ENCODE measurements around the gene DMAC2.
"Not testable (repeated sequence)": the region's sequence is repeated elsewhere in the genome, so short reads cannot be mapped to it uniquely, and the experiment has no call there.

DMAC2 gene

GRCh38 chr19:41391618-41392017, 48.1 kb downstream of the DMAC2 start:
- peaks cover 17% of the 10 kb centered on the region for H3K4me1 ChIP-seq (ENCODE audit: insufficient read depth, low read length, severe bottlenecking)
- H3K9me3 ChIP-seq (ENCODE audit: low read length) = no peaks in the 10 kb centered on the region
- H3K4me3 ChIP-seq (ENCODE audit: low read depth, low read length, poor library complexity, severe bottlenecking) = no peak overlapping the region
- H4K20me1 ChIP-seq (ENCODE audit: insufficient read depth, low read length) = no peaks in the 10 kb centered on the region
- no peaks in the 10 kb centered on the region for H3K27me3 ChIP-seq (ENCODE audit: insufficient read depth, low read length)
- no peak overlapping the region for H3K4me2 ChIP-seq (ENCODE audit: low read length)
- H3K27ac ChIP-seq (ENCODE audit: low read depth, low read length, poor library complexity, severe bottlenecking) = no peak overlapping the region
- H3K36me3 ChIP-seq (ENCODE audit: insufficient read depth, low read length) = peaks cover 54% of the 10 kb centered on the region
- H2AFZ ChIP-seq (ENCODE audit: low read length) = no peak overlapping the region
- no peak overlapping the region for H3K9ac ChIP-seq (ENCODE audit: low read length)
- TF ChIP-seq EZH2 (IDR thresholded peaks at IDR 0.05; ENCODE audit: borderline replicate concordance, low read length) (no peak), CTCF (IDR thresholded peaks at IDR 0.05; ENCODE audit: low read length) (no peak)
- H3K79me2 ChIP-seq (ENCODE audit: insufficient read depth, low read length) = peaks cover 17% of the 10 kb centered on the region
- H3F3A ChIP-seq (ENCODE audit: insufficient read depth, low read length) = no peaks in the 10 kb centered on the region
- no peaks in the 10 kb centered on the region for H3K9me2 ChIP-seq (ENCODE audit: low read depth, low read length)

- Histone ChIP-seq H3K36me3 (ENCODE audit: insufficient read depth, low read length) (peaks cover 48% of the 10 kb centered on the region), H3K27ac (ENCODE audit: low read depth, low read length, poor library complexity, severe bottlenecking) (no peak overlapping the region), H3K79me2 (ENCODE audit: insufficient read depth, low read length) (no peaks in the 10 kb centered on the region)
Observed at GRCh38 chr19:41386442-41386841, 53.3 kb downstream of the DMAC2 start.

GRCh38 chr19:41384351-41384750, 55.4 kb downstream of the DMAC2 start:
- no peaks in the 10 kb centered on the region for H3K27me3 ChIP-seq (ENCODE audit: insufficient read depth, low read length)
- H3K9me3 ChIP-seq (ENCODE audit: low read length) = no peaks in the 10 kb centered on the region
- H3K79me2 ChIP-seq (ENCODE audit: insufficient read depth, low read length) = no peaks in the 10 kb centered on the region
- no peak for TF ChIP-seq CTCF (IDR thresholded peaks at IDR 0.05; ENCODE audit: low read length)
- TF ChIP-seq EZH2 (IDR thresholded peaks at IDR 0.05; ENCODE audit: borderline replicate concordance, low read length) = no peak
- H3K9ac ChIP-seq (ENCODE audit: low read length) = no peak overlapping the region
- no peak overlapping the region for H3K4me2 ChIP-seq (ENCODE audit: low read length)
- H2AFZ ChIP-seq (ENCODE audit: low read length) = no peak overlapping the region
- H3K4me1 ChIP-seq (ENCODE audit: insufficient read depth, low read length, severe bottlenecking) = no peaks in the 10 kb centered on the region
- H3K36me3 ChIP-seq (ENCODE audit: insufficient read depth, low read length) = peaks cover 33% of the 10 kb centered on the region; the same call in 1 of the 2 replicates
- H3K4me3 ChIP-seq (ENCODE audit: low read depth, low read length, poor library complexity, severe bottlenecking) = no peak overlapping the region
- H3K9me2 ChIP-seq (ENCODE audit: low read depth, low read length) = no peaks in the 10 kb centered on the region
- H3F3A ChIP-seq (ENCODE audit: insufficient read depth, low read length) = no peaks in the 10 kb centered on the region
- no peak overlapping the region for H3K27ac ChIP-seq (ENCODE audit: low read depth, low read length, poor library complexity, severe bottlenecking)
- no peaks in the 10 kb centered on the region for H4K20me1 ChIP-seq (ENCODE audit: insufficient read depth, low read length)

More at GRCh38 chr19:41386442-41386841, 53.3 kb downstream of the DMAC2 start:
- H3F3A ChIP-seq (ENCODE audit: insufficient read depth, low read length) = no peaks in the 10 kb centered on the region
- H3K9me2 ChIP-seq (ENCODE audit: low read depth, low read length) = no peaks in the 10 kb centered on the region
- no peaks in the 10 kb centered on the region for H4K20me1 ChIP-seq (ENCODE audit: insufficient read depth, low read length)
- no peak overlapping the region for H2AFZ ChIP-seq (ENCODE audit: low read length)
- H3K4me1 ChIP-seq (ENCODE audit: insufficient read depth, low read length, severe bottlenecking) = no peaks in the 10 kb centered on the region
- no peaks in the 10 kb centered on the region for H3K27me3 ChIP-seq (ENCODE audit: insufficient read depth, low read length)
- H3K4me2 ChIP-seq (ENCODE audit: low read length) = no peak overlapping the region
- TF ChIP-seq CTCF (IDR thresholded peaks at IDR 0.05; ENCODE audit: low read length) (no peak), EZH2 (IDR thresholded peaks at IDR 0.05; ENCODE audit: borderline replicate concordance, low read length) (no peak)
- H3K4me3 ChIP-seq (ENCODE audit: low read depth, low read length, poor library complexity, severe bottlenecking) = no peak overlapping the region
- no peak overlapping the region for H3K9ac ChIP-seq (ENCODE audit: low read length)
- H3K9me3 ChIP-seq (ENCODE audit: low read length) = no peaks in the 10 kb centered on the region

GRCh38 chr19:41381536-41381935, 58.2 kb downstream of the DMAC2 start:
- H3K9me2 ChIP-seq (ENCODE audit: low read depth, low read length); H2AFZ ChIP-seq (ENCODE audit: low read length); H3K27ac ChIP-seq (ENCODE audit: low read depth, low read length, poor library complexity, severe bottlenecking); H3K27me3 ChIP-seq (ENCODE audit: insufficient read depth, low read length); H4K20me1 ChIP-seq (ENCODE audit: insufficient read depth, low read length); H3K4me2 ChIP-seq (ENCODE audit: low read length); H3K4me3 ChIP-seq (ENCODE audit: low read depth, low read length, poor library complexity, severe bottlenecking); H3K9ac ChIP-seq (ENCODE audit: low read length); H3F3A ChIP-seq (ENCODE audit: insufficient read depth, low read length); H3K79me2 ChIP-seq (ENCODE audit: insufficient read depth, low read length); H3K9me3 ChIP-seq (ENCODE audit: low read length); H3K4me1 ChIP-seq (ENCODE audit: insufficient read depth, low read length, severe bottlenecking): not testable (repeated sequence)
- peaks cover 14% of the 10 kb centered on the region; the same call in 1 of the 2 replicates for H3K36me3 ChIP-seq (ENCODE audit: insufficient read depth, low read length)

All from OCI-LY1 (cell line).